Left lung (tissue), 10 donors: Measurements from ENCODE around the gene SCAMP5. TPM values are rescaled to one million over a fixed set of nuclear protein-coding genes. Genes with fewer than 3 reads are reported as not detected.

Source experiments
- ATAC-seq: fragments of 200-7000 bp; cut with Tn5 transposase; one replicate; pipeline ENCODE4 v1.9.1; 2020; ENCODE audit warnings: moderate library complexity
- DNase-seq, 4 donors: peaks; one replicate each; pipeline ENCODE4 v3.0.0-alpha.2; 2013 to 2020
- H3K27ac ChIP-seq, 2 donors: fragments of 200-600 bp; sonication (generic) in 1 of 2; one replicate each; pipeline versions ENCODE4 v1.5.0 to v1.8.0; 2020 to 2021
- H3K27me3 ChIP-seq, 2 donors: fragments of 200-600 bp; sonication (generic) in 1 of 2; one replicate each; pipeline versions ENCODE4 v1.5.0 to v1.8.0; 2020 to 2021
- H3K36me3 ChIP-seq, 2 donors: fragments of 200-600 bp; sonication (generic) in 1 of 2; one replicate each; pipeline versions ENCODE4 v1.5.0 to v1.8.0; 2020 to 2021
- H3K4me1 ChIP-seq, 2 donors: fragments of 200-600 bp; one replicate each; pipeline ENCODE4 v1.8.0; 2021
- H3K4me3 ChIP-seq, 2 donors: fragments of 200-600 bp; sonication (generic) in 1 of 2; one replicate each; pipeline versions ENCODE4 v1.5.0 to v1.8.0; 2020 to 2021; ENCODE audit warnings: mild to moderate bottlenecking in 1 of 2
- H3K9me3 ChIP-seq, 2 donors: fragments of 200-600 bp; sonication (generic) in 1 of 2; one replicate each; pipeline versions ENCODE4 v1.5.0 to v1.8.0; 2020 to 2021
- CTCF ChIP-seq, 2 donors: fragments of 200-600 bp; sonication (generic) in 1 of 2; IDR thresholded peaks; one replicate each; pipeline versions ENCODE4 v1.5.0 to v1.8.0; 2021; ENCODE audit warnings: antibody characterized with exemption in 2 of 2
- intact Hi-C, 2 donors: fragments of 100-400 bp; cut with DNase I; formaldehyde crosslinking; loops; one replicate each; pipeline versions ENCODE4 v1.11.2 to v1.14.2; 2022
- polyA plus RNA-seq, 6 donors: library from polyadenylated mRNA; unstranded; fragments of 120-200 nt; gene quantifications; one replicate each; pipeline ENCODE4 v1.2.1, GENCODE V29; 2013; ENCODE audit not compliant: insufficient read length in 6 of 6
- total RNA-seq, 2 donors: library from RNA; stranded (reverse); fragmentation: NEBNext Ultra II Directional; extraction: Animal tissue kit (Norgen Biotek cat#: 25700); gene quantifications; one replicate each; pipeline ENCODE4 v1.2.1, GENCODE V29; 2021
- donor health status: DM: no; HTN: yes; CAD: no.
- donor health status: DM: no; HTN: no; CAD: no.

Gene SCAMP5
- total and polyA plus RNA-seq, 8 donors = 1.9 to 31.3 (median 13.8) TPM

DNA sequence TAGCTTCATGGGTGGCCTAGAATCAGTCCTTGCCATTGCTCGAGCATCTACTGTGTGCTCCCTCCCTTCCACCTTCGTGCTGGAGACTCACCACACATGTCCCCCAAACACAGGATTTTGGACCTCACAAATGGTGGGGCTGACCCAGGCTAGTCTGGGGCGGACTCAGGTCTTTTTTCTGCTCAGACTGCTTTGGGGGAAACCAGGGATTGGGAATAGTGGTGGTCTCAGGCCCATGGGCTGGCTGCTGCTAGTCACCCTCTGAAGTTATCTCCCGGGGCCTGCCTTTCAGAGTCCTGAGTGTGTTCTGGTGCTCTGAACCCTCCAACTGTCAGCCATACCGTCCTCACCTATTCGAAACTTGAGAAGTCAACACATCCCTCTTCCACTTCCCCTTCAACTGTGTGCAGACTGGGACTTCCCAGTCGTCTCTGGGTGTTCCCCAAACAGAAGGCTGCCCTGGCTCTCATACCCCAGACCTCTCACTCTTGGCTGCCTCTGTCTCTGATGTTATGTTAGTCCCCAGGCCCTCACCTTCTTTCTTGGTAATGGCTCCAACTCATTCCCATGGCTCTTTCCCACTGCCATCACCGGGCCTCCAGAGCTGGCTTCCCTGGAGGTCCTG, 74.0 kb downstream of the SCAMP5 start:
- no peaks in the 10 kb centered on the region for H3K27me3 ChIP-seq
- intact Hi-C loops = no loop called here
- peak in 1 of 4 donors; percentile 58 for DNase-seq
- peaks cover 0 to 3% of the 10 kb centered on the region in 2 donors for H3K9me3 ChIP-seq
- peak overlapping the region in 1 of 2 donors; percentile 70 for H3K27ac ChIP-seq
- peak; percentile 68 for ATAC-seq
- H3K4me1 ChIP-seq = peaks cover 0 to 82% of the 10 kb centered on the region in 2 donors
- no peak for TF ChIP-seq CTCF (IDR thresholded peaks at IDR 0.05)
- H3K36me3 ChIP-seq = no peaks in the 10 kb centered on the region
- H3K4me3 ChIP-seq = no peak overlapping the region

GRCh38 chr15:75070674-75071073, 75.3 kb downstream of the SCAMP5 start:
- H3K9me3 ChIP-seq = peaks cover 0 to 6% of the 10 kb centered on the region in 2 donors
- intact Hi-C loops = no loop called here
- DNase-seq = no peak
- H3K27me3 ChIP-seq = no peaks in the 10 kb centered on the region
- peaks cover 0 to 71% of the 10 kb centered on the region in 2 donors for H3K4me1 ChIP-seq
- ATAC-seq = no peak
- no peak overlapping the region for H3K4me3 ChIP-seq
- TF ChIP-seq CTCF (IDR thresholded peaks at IDR 0.05) = no peak
- no peaks in the 10 kb centered on the region for H3K36me3 ChIP-seq
- H3K27ac ChIP-seq = no peak overlapping the region

Other genes with a start within 250 kb of the SCAMP5 start
- gene CYP1A2, start 246.7 kb upstream of the SCAMP5 start, total RNA-seq = under 1 TPM in 1 of 2 donors, not detected in 1; 0.15 TPM
- gene CYP1A2, start 246.7 kb upstream of the SCAMP5 start, polyA plus RNA-seq = under 1 TPM; 0.21 to 0.58 (median 0.35) TPM
- gene CSK, start 213.5 kb upstream of the SCAMP5 start, total RNA-seq = 100 to 1,000 TPM in 1 of 2 donors, 10 to 100 TPM in 1; 52.3 to 101 TPM
- gene CSK, start 213.5 kb upstream of the SCAMP5 start, polyA plus RNA-seq = 10 to 100 TPM; 41.5 to 55.9 (median 48.3) TPM
- gene LMAN1L, start 182.7 kb upstream of the SCAMP5 start, total RNA-seq = under 1 TPM in 1 of 2 donors, not detected in 1; 0.39 TPM
- under 1 TPM in 2 of 6 donors, not detected in 4; 0.08 to 0.32 TPM for gene LMAN1L, start 182.7 kb upstream of the SCAMP5 start, polyA plus RNA-seq
- gene CPLX3, start 168.9 kb upstream of the SCAMP5 start, total RNA-seq = not detected
- gene CPLX3, start 168.9 kb upstream of the SCAMP5 start, polyA plus RNA-seq = under 1 TPM in 1 of 6 donors, not detected in 5; 0.14 TPM
- 10 to 100 TPM; 37.4 to 45.1 TPM for gene ULK3, start 152.4 kb upstream of the SCAMP5 start, total RNA-seq
- 10 to 100 TPM; 27.3 to 44.8 (median 34.9) TPM for gene ULK3, start 152.4 kb upstream of the SCAMP5 start, polyA plus RNA-seq
- 100 to 1,000 TPM; 131 to 138 TPM for gene SCAMP2, start 122.2 kb upstream of the SCAMP5 start, total RNA-seq
- 10 to 100 TPM; 42.8 to 56.2 (median 44.8) TPM for gene SCAMP2, start 122.2 kb upstream of the SCAMP5 start, polyA plus RNA-seq
- 10 to 100 TPM; 27.8 to 30.7 TPM for gene MPI, start 105.5 kb upstream of the SCAMP5 start, total RNA-seq
- gene MPI, start 105.5 kb upstream of the SCAMP5 start, polyA plus RNA-seq = 10 to 100 TPM; 60.3 to 69.8 (median 61.1) TPM
- gene FAM219B, start 88.7 kb upstream of the SCAMP5 start, total RNA-seq = 10 to 100 TPM; 66.0 to 84.7 TPM
- 10 to 100 TPM; 59.2 to 63.2 (median 60.3) TPM for gene FAM219B, start 88.7 kb upstream of the SCAMP5 start, polyA plus RNA-seq
- gene COX5A, start 57.5 kb upstream of the SCAMP5 start, total RNA-seq = 100 to 1,000 TPM; 170 TPM
- gene COX5A, start 57.5 kb upstream of the SCAMP5 start, polyA plus RNA-seq = 100 to 1,000 TPM; 112 to 131 (median 127) TPM
- gene RPP25, start 38.8 kb upstream of the SCAMP5 start, total RNA-seq = 10 to 100 TPM; 13.8 to 14.1 TPM
- gene RPP25, start 38.8 kb upstream of the SCAMP5 start, polyA plus RNA-seq = 1 to 10 TPM; 4.0 to 9.5 (median 6.0) TPM
- 10 to 100 TPM; 13.2 to 14.1 TPM for gene PPCDC, start 28.0 kb downstream of the SCAMP5 start, total RNA-seq
- gene PPCDC, start 28.0 kb downstream of the SCAMP5 start, polyA plus RNA-seq = 10 to 100 TPM in 4 of 6 donors, 1 to 10 TPM in 2; 9.4 to 19.0 (median 11.6) TPM
- 10 to 100 TPM; 19.9 to 35.7 TPM for gene C15orf39, start 206.3 kb downstream of the SCAMP5 start, total RNA-seq
- gene C15orf39, start 206.3 kb downstream of the SCAMP5 start, polyA plus RNA-seq = 10 to 100 TPM in 4 of 6 donors, 1 to 10 TPM in 2; 7.8 to 14.7 (median 13.1) TPM